ENCODE results near the gene CNKSR3. TPM values are rescaled to one million over a fixed set of nuclear protein-coding genes. Genes with fewer than 3 reads are reported as not detected.

Gene CNKSR3
- total and polyA plus RNA-seq, 2 experiments from 2014 or later: 4.4 to 4.7 TPM

GRCh38 chr6:154506582-154506981 is 3.9 kb downstream of the CNKSR3 start:
- H3K27ac ChIP-seq: no peak overlapping the region
- peaks cover 28% of the 10 kb centered on the region for H3K4me1 ChIP-seq (ENCODE audit: low read depth)
- H3K4me3 ChIP-seq: no peak overlapping the region
- H3K9me3 ChIP-seq (ENCODE audit: low read depth): no peaks in the 10 kb centered on the region
- no peak for TF ChIP-seq CTCF (IDR thresholded peaks at IDR 0.05; ENCODE audit: low read depth, low read length)
- no peaks in the 10 kb centered on the region for H3K36me3 ChIP-seq
- no peaks in the 10 kb centered on the region for H3K27me3 ChIP-seq
- no peak for DNase-seq (ENCODE audit: low read depth in 1 of 2, low spot score in 1 of 2)

- no peaks in the 10 kb centered on the region for H3K36me3 ChIP-seq
- H3K9me3 ChIP-seq (ENCODE audit: low read depth): no peaks in the 10 kb centered on the region
- H3K27ac ChIP-seq: no peak overlapping the region
- no peak for DNase-seq (ENCODE audit: low read depth in 1 of 2, low spot score in 1 of 2)
- H3K4me1 ChIP-seq (ENCODE audit: low read depth): peaks cover 27% of the 10 kb centered on the region
- H3K4me3 ChIP-seq: no peak overlapping the region
- H3K27me3 ChIP-seq: no peaks in the 10 kb centered on the region
- no peak for TF ChIP-seq CTCF (IDR thresholded peaks at IDR 0.05; ENCODE audit: low read depth, low read length)
These were observed 4.4 kb downstream of the CNKSR3 start for GRCh38 chr6:154506108-154506507.

- no peaks in the 10 kb centered on the region for H3K9me3 ChIP-seq (ENCODE audit: low read depth)
- no peak for TF ChIP-seq CTCF (IDR thresholded peaks at IDR 0.05; ENCODE audit: low read depth, low read length)
- H3K36me3 ChIP-seq: no peaks in the 10 kb centered on the region
- peaks cover 32% of the 10 kb centered on the region for H3K4me1 ChIP-seq (ENCODE audit: low read depth)
- H3K27ac ChIP-seq: no peak overlapping the region
- no peak for DNase-seq (ENCODE audit: low read depth in 1 of 2, low spot score in 1 of 2)
- H3K4me3 ChIP-seq: no peak overlapping the region
- H3K27me3 ChIP-seq: no peaks in the 10 kb centered on the region
These were observed 5.5 kb downstream of the CNKSR3 start for GRCh38 chr6:154504865-154505449.

- Histone ChIP-seq H3K4me3 (no peak overlapping the region), H3K9me3 (ENCODE audit: low read depth) (no peaks in the 10 kb centered on the region), H3K27ac (no peak overlapping the region), H3K27me3 (no peaks in the 10 kb centered on the region), H3K4me1 (ENCODE audit: low read depth) (peaks cover 41% of the 10 kb centered on the region), H3K36me3 (no peaks in the 10 kb centered on the region)
- TF ChIP-seq CTCF (IDR thresholded peaks at IDR 0.05; ENCODE audit: low read depth, low read length): no peak
- DNase-seq (ENCODE audit: low read depth in 1 of 2, low spot score in 1 of 2): no peak
These were observed 6.4 kb downstream of the CNKSR3 start for GRCh38 chr6:154504102-154504501.

GRCh38 chr6:154503658-154504057 is 6.8 kb downstream of the CNKSR3 start:
- H3K36me3 ChIP-seq: no peaks in the 10 kb centered on the region
- no peak for DNase-seq (ENCODE audit: low read depth in 1 of 2, low spot score in 1 of 2)
- H3K27me3 ChIP-seq: no peaks in the 10 kb centered on the region
- H3K9me3 ChIP-seq (ENCODE audit: low read depth): no peaks in the 10 kb centered on the region
- no peak overlapping the region for H3K27ac ChIP-seq
- no peak for TF ChIP-seq CTCF (IDR thresholded peaks at IDR 0.05; ENCODE audit: low read depth, low read length)
- peaks cover 38% of the 10 kb centered on the region for H3K4me1 ChIP-seq (ENCODE audit: low read depth)
- no peak overlapping the region for H3K4me3 ChIP-seq
